GM12892 (cell line): Measurements from ENCODE around the gene ATOSA.
A peak's percentile ranks its signal among the peaks of the same experiment; 100 is the strongest.

Experiments used
- DNase-seq: peaks from one replicate; pipeline ENCODE4 v3.0.0; 2011; ENCODE audit not compliant: insufficient read length
- FAIRE-seq: peaks from 2 replicates; lab custom pipeline; 2011; peaks lifted over from hg19 to GRCh38; lab: Jason Lieb, UNC
- POLR2A ChIP-seq: IDR thresholded peaks from 2 replicates; pipeline ENCODE4 v1.6.1; 2011; ENCODE audit warnings: low read depth, low read length, control low read depth
- POLR2AphosphoS5 ChIP-seq: IDR thresholded peaks from 2 replicates; pipeline ENCODE4 v1.6.1; 2011; ENCODE audit warnings: low read depth, low read length, control low read depth
- TAF1 ChIP-seq: IDR thresholded peaks from 2 replicates; pipeline ENCODE4 v1.6.1; 2011; ENCODE audit warnings: low read depth, mild to moderate bottlenecking, control low read depth, low read length, borderline replicate concordance

ATOSA gene

DNA sequence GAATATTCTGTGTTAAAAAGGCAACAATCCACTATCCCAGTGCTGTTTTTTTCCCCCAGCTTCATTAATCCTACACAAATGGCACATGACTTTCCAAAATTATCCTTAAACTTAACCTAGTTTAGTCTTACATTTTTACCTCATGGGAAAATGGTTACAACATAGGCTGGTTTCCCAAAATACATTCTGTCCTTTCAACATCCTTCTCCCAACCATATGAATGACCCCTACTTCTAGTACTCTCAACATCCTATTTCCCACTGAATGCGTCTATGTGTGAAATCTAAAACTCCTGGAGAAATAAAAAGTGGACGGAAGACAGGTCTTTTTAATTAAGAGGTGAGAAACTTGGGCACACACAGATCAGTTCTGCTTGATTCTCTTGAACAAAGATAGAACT, 33.3 kb downstream of the ATOSA start:
- DNase-seq (no peak), FAIRE-seq (peak; percentile 17)
- no peak for TF ChIP-seq TAF1
- TF ChIP-seq POLR2A: no peak
- no peak for TF ChIP-seq POLR2AphosphoS5

GRCh38 chr15:52642386-52643361, 36.5 kb downstream of the ATOSA start:
- FAIRE-seq (no peak), DNase-seq (no peak)
- TF ChIP-seq POLR2A: no peak
- no peak for TF ChIP-seq TAF1
- TF ChIP-seq POLR2AphosphoS5: no peak

DNA sequence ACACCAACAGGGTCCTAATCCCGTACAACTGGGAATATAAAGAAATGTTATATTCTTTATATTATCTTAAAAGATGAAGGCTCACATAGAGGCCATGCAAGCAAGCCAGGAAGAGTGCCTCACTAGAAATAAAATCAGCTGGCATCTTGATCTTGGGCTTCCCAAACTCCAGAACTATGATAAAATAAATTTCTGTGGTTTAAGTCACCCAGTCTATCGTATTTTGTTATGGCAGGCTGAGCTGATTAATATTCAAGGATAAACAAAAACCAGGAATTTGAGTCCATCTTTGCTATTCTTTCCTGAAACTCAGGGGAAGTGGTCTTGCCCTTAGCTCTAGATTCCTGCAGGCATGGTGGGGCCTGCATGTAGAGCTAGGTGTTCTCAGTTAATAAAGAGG, 42.7 kb downstream of the ATOSA start:
- DNase-seq: no peak
- FAIRE-seq: no peak
- no peak for TF ChIP-seq POLR2AphosphoS5
- no peak for TF ChIP-seq POLR2A

DNA sequence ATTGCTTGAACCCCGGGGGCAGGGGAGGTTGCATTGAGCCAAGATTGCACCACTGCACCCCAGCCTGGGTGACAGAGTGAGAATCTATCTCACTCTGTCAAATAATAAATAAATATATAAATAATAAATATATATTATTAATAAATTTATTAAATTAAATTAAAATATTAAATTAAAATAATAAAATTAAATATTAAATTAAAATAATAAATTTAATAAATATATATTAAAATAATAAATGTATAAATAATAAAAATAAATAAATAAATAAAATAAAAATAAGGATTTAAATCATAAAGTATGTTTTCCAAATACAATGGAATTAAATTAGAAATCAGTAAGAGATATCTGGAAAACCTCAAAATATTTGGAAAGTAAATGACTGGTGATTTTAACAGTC, 43.3 kb downstream of the ATOSA start:
- FAIRE-seq (no peak), DNase-seq (no peak)
- TF ChIP-seq TAF1 (no peak), POLR2AphosphoS5 (no peak), POLR2A (no peak)
